HG03280 (cell line): ENCODE results near the gene HECTD2.
"Not testable (repeated sequence)": the region's sequence is repeated elsewhere in the genome, so short reads cannot be mapped to it uniquely, and the experiment has no call there.

Experiments
- ATAC-seq: cut with Tn5 transposase; IDR thresholded peaks from one replicate; pipeline ENCODE4 v1.9.1; 2021; ENCODE audit warnings: mild to moderate bottlenecking, moderate library complexity; ENCODE audit not compliant: unreplicated experiment

Gene HECTD2

GRCh38 chr10:91410638-91411371 lies 661 bp downstream of the HECTD2 start:
- ATAC-seq = no peak

DNA sequence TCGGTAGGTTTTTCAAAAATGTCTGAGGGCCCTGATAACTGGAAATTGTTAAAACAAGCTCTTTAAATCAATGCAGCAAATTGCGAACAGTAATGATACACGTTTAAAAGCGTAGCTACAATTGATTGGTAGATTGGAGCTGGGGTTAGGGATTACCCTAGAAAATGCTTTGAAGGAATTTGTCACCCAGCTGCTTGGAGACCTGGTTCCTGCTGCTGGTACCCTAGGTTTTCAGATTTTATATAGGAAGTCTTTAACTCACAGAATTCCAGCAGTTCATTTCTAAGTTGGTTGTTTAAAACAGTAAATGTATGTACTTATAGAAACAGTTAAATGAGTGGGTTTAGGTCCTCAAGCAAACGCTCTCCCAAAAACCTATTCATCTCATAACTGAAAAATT lies 1.5 kb downstream of the HECTD2 start:
- ATAC-seq = no peak

DNA sequence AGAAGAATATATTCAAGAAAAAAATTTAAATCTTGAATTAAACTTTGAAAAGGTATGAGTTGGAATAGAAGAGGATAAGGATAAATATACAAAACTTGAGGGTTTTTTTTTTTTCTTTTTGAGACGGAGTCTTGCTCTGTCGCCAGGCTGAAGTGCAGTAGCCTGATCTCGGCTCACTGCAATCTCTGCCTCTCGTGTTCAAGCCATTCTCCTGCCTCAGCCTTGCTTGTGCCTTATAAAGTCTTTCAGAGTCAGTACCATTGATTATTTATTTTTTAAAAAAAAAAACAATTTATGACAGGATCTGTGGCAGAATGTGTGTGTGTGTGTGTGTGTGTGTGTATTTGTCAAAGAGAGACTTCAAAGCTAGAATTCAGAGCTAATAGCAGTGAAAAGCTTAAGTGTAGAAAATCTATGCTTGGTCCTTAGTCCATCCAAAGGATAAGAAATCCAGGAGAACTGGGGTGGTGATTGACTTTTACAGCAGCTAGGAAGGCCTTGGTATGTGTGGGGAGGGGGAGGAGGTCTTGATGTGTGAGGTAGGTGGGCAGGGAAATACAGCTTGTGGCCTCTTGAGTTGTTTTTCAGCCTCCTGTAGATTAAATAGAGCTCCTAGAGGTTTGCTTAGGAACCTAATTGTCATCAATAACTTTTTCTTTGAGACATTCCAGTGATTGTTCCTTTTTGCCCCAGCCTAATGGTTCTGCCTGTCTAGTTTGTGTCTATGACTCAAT lies 2.4 kb downstream of the HECTD2 start:
- no peak for ATAC-seq

- ATAC-seq = no peak
Measured at GRCh38 chr10:91415816-91416215, 5.7 kb downstream of the HECTD2 start.

DNA sequence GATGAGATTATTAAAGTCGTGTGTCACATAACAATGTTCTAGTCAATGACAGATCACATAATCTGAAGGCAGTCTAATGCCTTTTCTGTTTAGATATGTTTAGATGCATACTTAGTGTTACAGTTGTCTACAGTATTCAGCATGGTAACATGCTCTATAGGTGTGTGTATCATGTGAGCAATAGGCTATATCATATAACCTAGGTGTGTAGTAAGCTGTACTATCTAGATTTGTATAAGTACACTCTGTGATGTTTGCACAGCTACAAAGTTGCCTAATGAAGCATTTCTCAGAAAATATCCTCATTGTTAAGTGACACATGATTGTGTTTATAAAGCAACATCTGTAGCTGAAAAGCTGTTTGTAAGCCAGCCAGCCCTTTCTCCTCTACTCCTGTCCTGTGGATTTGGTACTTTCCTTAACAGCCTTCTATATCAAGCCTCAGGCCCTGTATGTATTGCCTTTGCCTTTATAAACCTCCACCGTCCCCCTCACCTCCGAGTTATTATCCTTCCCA lies 6.3 kb downstream of the HECTD2 start:
- no peak for ATAC-seq

DNA sequence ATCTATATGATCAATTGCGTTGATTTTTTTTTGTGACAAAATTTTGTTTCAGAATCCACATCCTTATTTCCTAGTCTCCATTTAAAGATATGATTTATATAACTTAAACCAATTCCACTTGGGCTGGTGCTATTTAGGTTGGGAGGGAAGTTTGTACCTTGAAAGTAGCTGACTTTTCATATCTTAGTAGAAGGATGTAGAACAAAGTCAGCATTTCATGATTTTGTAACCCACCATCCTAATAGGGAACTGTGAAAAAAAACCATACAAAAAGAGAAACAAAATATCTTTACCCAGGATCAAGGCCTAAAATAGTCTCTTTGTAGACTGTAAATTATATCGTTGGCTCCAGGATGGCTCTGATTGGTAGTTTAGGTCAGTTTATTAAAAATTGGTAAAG lies 8.3 kb downstream of the HECTD2 start:
- ATAC-seq = no peak

- no peak for ATAC-seq
Measured at GRCh38 chr10:91420868-91421267, 10.7 kb downstream of the HECTD2 start.

- no peak for ATAC-seq
Measured at GRCh38 chr10:91422915-91423314, 12.8 kb downstream of the HECTD2 start.

DNA sequence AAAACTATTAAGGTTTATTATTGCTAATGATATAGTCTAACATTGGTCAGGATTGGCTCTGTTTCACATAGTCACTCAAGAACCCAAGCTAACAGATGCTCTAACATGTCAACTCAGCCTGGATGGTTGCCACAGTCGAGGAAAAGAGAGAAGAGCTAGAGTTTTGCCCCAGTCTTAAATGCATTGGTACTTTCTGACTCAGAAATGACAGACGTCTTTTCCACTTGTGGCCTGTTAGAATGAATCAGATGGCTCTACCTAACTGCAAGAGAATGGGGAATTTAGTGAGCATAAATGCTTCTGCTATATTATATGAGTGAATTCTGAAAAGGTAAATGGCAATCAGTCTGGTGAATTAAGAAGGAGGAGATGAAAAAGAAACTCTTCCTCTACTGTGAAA lies 13.9 kb downstream of the HECTD2 start:
- no peak for ATAC-seq

DNA sequence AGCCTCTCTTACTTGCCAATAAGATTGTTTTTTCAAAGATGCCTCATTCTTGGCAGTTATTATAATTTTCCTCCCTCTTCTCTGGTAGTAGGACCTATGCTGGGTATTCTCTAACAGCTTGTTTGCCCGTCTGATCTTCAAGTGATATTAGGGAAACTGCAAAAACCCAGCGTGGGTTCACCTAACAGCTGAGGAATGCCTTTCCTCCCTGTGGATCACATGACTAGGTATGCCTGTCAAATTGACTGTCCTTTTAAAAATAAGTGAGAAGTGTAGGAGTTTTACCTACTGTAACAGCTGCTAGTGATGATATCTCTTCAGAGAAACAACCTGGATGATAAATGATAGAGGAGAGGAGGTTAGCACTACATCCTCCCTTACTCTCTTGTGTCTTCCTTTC lies 22.0 kb downstream of the HECTD2 start:
- no peak for ATAC-seq

GRCh38 chr10:91433620-91434019 lies 23.5 kb downstream of the HECTD2 start:
- ATAC-seq = no peak

DNA sequence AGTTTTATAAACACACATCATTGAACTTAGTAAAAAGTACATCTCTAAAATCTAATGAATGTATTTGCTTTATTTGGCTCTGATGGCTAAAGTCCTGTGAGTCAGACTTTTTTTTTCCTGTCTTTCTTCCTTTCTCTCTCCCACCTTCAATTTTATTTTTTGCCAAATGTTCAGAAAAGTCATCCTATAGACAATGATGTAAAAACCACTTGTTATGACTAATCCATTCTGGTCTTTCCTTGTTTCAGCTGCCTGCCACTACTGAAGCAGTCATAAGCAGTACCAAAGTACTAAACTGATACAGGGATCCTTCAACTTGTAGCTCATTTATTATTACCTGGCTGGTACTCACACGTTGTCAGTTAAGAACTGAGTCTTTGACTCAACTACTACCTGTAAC lies 23.9 kb downstream of the HECTD2 start:
- no peak for ATAC-seq

DNA sequence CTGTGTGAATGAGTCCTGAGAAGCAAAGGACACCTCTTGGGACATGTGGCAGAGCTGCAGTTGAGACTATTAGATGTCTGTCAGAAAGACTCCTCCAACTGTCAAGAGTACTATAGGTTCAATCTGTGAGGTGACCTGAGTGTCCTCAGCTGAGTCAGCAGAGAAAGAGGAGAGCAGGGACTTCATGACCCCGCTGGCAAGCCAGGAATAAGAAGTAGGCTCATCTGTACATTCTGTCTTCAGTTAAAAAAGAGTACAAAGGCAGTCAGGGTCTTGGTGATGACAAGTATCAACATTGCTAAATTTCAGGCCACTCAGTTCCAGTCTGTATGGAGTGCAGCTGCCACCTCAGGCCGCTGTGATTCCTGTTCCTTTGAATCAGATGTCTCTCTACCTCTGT lies 25.1 kb downstream of the HECTD2 start:
- ATAC-seq = no peak

DNA sequence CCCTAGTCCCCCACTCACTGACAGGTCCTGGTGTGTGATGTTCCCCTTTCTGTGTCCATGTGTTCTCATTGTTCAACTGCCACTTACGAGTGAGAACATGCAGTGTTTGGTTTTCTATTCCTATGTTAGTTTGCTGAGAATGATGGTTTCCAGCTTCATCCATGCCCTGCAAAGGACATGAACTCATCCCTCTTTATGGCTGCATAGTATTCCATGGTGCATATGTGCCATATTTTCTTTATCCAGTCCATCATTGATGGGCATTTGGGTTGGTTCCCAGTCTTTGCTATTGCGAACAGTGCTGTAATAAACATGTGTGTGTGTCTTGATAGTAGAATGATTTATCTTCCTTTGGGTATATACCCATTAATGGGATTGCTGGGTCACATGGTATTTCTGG lies 28.1 kb downstream of the HECTD2 start:
- ATAC-seq = not testable (repeated sequence)

DNA sequence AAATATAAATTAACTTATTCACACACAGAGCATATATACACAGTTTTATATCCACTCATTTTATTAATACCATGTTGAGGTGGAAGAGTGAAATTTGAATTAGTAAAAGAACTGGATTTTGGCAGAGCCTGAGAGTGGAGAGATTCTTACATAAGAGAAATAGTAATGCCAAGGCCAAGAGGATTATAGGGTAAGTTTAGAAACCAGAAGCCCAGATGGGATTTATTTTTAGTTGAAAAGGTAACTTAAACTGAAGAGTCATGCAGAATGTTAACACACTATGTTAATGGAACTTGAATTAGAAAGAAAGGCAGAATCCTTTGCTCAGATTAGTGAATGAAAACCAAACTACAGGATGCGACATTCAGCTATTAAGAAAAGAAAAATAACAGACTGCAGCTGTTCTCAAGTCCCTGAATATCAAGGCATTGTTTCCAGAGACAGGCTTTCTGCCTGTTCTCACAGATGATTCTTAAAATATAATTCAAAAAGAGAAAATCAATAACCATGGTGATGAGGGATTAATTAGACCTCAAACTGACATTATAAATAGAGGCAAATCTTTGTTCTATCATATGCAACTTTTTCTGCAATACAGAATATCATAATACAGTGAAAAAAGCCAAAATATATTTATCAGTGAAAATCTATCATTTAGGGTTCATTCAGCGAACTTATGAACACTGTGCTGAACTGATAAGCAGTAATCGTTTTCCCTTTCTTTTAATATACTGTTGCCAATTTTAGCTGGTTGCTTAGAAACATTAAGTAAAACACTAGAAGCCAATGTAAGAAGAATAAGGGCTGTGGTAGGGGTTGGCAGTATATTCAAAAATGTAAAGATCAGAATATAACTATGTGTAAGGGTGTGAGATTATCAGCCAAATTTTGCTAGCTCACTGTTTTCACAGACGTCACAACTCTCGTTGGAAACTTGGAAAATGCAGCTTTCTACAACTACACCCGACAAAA lies 34.4 kb downstream of the HECTD2 start:
- no peak for ATAC-seq

GRCh38 chr10:91452063-91452462 lies 41.9 kb downstream of the HECTD2 start:
- no peak for ATAC-seq

GRCh38 chr10:91453535-91453934 lies 43.4 kb downstream of the HECTD2 start:
- ATAC-seq = no peak

- not testable (repeated sequence) for ATAC-seq
Measured at GRCh38 chr10:91455135-91455534, 45.0 kb downstream of the HECTD2 start.

- no peak for ATAC-seq
Measured at GRCh38 chr10:91460681-91461080, 50.5 kb downstream of the HECTD2 start.

- ATAC-seq = no peak
Measured at GRCh38 chr10:91462423-91462822, 52.3 kb downstream of the HECTD2 start.

DNA sequence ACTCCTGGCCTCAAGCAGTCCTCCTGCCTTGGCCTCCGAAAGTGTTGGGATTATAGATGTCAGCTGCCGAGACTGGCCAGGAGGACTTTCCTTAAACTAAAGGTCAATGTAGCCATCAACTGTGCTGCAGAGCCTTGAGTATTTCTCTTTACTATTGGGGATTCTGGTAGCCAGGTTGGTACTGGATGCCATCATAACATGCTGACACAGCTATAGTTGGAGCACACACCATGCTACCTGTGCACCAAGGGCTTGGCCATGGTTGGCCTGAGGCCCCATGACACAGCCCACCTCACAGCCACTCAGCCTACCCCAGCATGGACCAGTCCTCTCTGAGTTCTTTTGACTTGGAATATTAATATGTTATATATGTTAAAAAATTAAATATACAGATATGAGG lies 54.4 kb downstream of the HECTD2 start:
- no peak for ATAC-seq
